Measurements from ENCODE around the gene ABHD6. TPM values are rescaled to one million over a fixed set of nuclear protein-coding genes. Genes with fewer than 3 reads are reported as not detected.

The ABHD6 gene
- total RNA-seq, 4 donors from 2014 or later = 36.5 to 69.7 (median 51.1) TPM

GRCh38 chr3:58203541-58203940 lies 34.1 kb upstream of the ABHD6 start:
- no peak overlapping the region for H3K4me3 ChIP-seq (ENCODE audit: low read depth, poor library complexity, severe bottlenecking)
- TF ChIP-seq CTCF (IDR thresholded peaks at IDR 0.05) (no peak), POLR2A (IDR thresholded peaks at IDR 0.05) (no peak)
- intact Hi-C loops (cut with DNase I; ENCODE audit: low total_unique reads) = no loop called here
- no peak for DNase-seq (ENCODE audit: low spot score in 2 of 2)
- WGBS, 2 donors = 97 to 100% methylated on average over 4 of the region's 4 CpGs

- DNase-seq (ENCODE audit: low spot score in 2 of 2) = no peak
- WGBS, 2 donors = 85 to 88% methylated on average over 4 of the region's 4 CpGs
- intact Hi-C loops (cut with DNase I; ENCODE audit: low total_unique reads) = no loop called here
- no peak overlapping the region for H3K4me3 ChIP-seq (ENCODE audit: low read depth, poor library complexity, severe bottlenecking)
- no peak for TF ChIP-seq CTCF (IDR thresholded peaks at IDR 0.05)
- TF ChIP-seq POLR2A (IDR thresholded peaks at IDR 0.05) = no peak
These were observed 32.9 kb upstream of the ABHD6 start for GRCh38 chr3:58204720-58205119.

- DNase-seq (ENCODE audit: low spot score in 2 of 2) = no peak
- 77 to 79% methylated on average over 4 of the region's 4 CpGs for WGBS, 2 donors
- no peak overlapping the region for H3K4me3 ChIP-seq (ENCODE audit: low read depth, poor library complexity, severe bottlenecking)
- intact Hi-C loops (cut with DNase I; ENCODE audit: low total_unique reads) = no loop called here
- TF ChIP-seq POLR2A (IDR thresholded peaks at IDR 0.05) (no peak), CTCF (IDR thresholded peaks at IDR 0.05) (no peak)
These were observed 31.6 kb upstream of the ABHD6 start for GRCh38 chr3:58205981-58206380.

- H3K4me3 ChIP-seq (ENCODE audit: low read depth, poor library complexity, severe bottlenecking) = no peak overlapping the region
- 59 to 66% methylated on average over 5 of the region's 5 CpGs for WGBS, 2 donors
- TF ChIP-seq POLR2A (IDR thresholded peaks at IDR 0.05) (no peak), CTCF (IDR thresholded peaks at IDR 0.05) (no peak)
- intact Hi-C loops (cut with DNase I; ENCODE audit: low total_unique reads) = no loop called here
- DNase-seq (ENCODE audit: low spot score in 2 of 2) = no peak
These were observed 31.1 kb upstream of the ABHD6 start for GRCh38 chr3:58206406-58207011.

- TF ChIP-seq CTCF (IDR thresholded peaks at IDR 0.05) = no peak
- TF ChIP-seq POLR2A (IDR thresholded peaks at IDR 0.05) = no peak
- DNase-seq (ENCODE audit: low spot score in 2 of 2) = no peak
- WGBS, 2 donors = 95 to 100% methylated on average over 4 of the region's 4 CpGs
- intact Hi-C loops (cut with DNase I; ENCODE audit: low total_unique reads) = no loop called here
- H3K4me3 ChIP-seq (ENCODE audit: low read depth, poor library complexity, severe bottlenecking) = no peak overlapping the region
These were observed 29.6 kb upstream of the ABHD6 start for GRCh38 chr3:58207954-58208353.

GRCh38 chr3:58209933-58210332 lies 27.7 kb upstream of the ABHD6 start:
- 63 to 81% methylated on average over 3 of the region's 3 CpGs for whole genome bisulfite sequencing, 2 donors
- no peak overlapping the region for H3K4me3 ChIP-seq (ENCODE audit: low read depth, poor library complexity, severe bottlenecking)

More at GRCh38 chr3:58209933-58210332, 27.7 kb upstream of the ABHD6 start:
- DNase-seq (ENCODE audit: low spot score in 2 of 2) = no peak
- intact Hi-C loops (cut with DNase I; ENCODE audit: low total_unique reads) = no loop called here
- TF ChIP-seq POLR2A (IDR thresholded peaks at IDR 0.05) (no peak), CTCF (IDR thresholded peaks at IDR 0.05) (no peak)
